Measurements from ENCODE around the gene PRDM11. TPM values are rescaled to one million over a fixed set of nuclear protein-coding genes. Genes with fewer than 3 reads are reported as not detected.

Gene PRDM11
- total RNA-seq, 1 donor from 2014 or later: 24.0 TPM

DNA sequence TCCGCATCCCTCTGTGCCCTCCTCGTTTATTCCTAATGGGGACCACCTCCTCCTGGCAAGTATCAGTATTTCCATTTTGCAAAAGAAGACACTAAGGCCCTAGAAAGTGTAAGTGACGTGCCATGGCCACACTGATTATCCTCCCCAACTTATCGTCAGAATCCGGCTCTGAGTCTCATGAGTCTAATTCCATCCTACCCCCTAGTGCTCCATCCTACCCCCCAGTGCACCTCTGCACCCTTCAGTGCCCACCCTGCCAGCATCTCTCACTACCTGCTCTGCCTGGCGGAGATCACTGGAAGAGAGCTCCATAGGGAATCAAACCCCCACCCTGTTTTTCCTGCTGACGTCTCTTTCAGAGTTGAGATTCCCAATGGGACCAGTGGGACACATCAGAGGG, 31.8 kb downstream of the PRDM11 start:
- Mint-ChIP-seq H3K4me1 (ENCODE audit: unreplicated experiment) (peaks cover 37% of the 10 kb centered on the region), H3K9me3 (no peaks in the 10 kb centered on the region), H3K27me3 (no peaks in the 10 kb centered on the region), H3K27ac (peak overlapping the region; percentile 1), H3K36me3 (no peaks in the 10 kb centered on the region), H3K4me3 (peak overlapping the region; percentile 15)
- TF ChIP-seq, protein P1, sequence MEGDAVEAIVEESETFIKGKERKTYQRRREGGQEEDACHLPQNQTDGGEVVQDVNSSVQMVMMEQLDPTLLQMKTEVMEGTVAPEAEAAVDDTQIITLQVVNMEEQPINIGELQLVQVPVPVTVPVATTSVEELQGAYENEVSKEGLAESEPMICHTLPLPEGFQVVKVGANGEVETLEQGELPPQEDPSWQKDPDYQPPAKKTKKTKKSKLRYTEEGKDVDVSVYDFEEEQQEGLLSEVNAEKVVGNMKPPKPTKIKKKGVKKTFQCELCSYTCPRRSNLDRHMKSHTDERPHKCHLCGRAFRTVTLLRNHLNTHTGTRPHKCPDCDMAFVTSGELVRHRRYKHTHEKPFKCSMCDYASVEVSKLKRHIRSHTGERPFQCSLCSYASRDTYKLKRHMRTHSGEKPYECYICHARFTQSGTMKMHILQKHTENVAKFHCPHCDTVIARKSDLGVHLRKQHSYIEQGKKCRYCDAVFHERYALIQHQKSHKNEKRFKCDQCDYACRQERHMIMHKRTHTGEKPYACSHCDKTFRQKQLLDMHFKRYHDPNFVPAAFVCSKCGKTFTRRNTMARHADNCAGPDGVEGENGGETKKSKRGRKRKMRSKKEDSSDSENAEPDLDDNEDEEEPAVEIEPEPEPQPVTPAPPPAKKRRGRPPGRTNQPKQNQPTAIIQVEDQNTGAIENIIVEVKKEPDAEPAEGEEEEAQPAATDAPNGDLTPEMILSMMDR (conservative IDR thresholded peaks at IDR 0.05): no peak
- DNase-seq (ENCODE audit: extremely low spot score, unreplicated experiment): no peak

DNA sequence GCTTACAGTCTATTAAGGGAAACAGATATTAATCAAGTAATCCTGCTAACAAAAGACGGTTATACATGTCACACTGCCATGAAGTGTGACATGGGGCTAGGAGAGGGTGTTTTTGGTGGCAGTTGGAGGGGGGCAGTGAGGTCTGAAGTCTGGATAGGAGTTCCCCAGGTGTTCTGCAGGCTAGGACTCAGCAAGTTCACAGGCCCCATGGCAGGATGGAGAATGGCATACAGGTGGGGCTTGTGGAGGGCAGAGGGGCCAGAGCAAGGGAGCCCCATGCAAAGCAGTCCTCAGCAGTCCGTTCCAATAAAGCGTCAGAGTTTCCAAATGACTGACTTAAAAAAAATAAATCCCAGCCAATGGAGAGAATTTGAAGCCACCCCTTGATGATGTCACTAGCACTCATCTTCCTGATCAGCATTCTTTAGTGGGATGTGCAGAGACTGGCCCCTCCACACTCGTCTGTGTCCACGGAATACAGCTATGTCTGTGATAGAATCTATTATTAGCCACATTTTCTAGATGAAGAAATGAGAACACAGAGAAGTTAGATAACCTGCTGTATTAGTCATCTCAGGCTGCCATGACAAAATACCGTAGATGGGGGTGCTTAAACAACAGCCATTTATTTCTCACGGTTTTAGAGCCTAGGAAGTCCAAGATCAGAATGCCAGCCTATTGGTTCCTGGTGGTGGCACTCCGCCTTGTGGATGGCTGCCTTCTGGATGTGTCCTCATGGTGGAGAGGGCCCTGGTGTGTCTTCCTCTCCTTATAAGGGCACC, 32.6 kb downstream of the PRDM11 start:
- Mint-ChIP-seq H3K9me3 (no peaks in the 10 kb centered on the region), H3K4me1 (ENCODE audit: unreplicated experiment) (peaks cover 37% of the 10 kb centered on the region), H3K27me3 (no peaks in the 10 kb centered on the region), H3K4me3 (peak overlapping the region; percentile 88), H3K27ac (peak overlapping the region; percentile 89), H3K36me3 (no peaks in the 10 kb centered on the region)
- TF ChIP-seq, protein P1 (conservative IDR thresholded peaks at IDR 0.05): no peak
- no peak for DNase-seq (ENCODE audit: extremely low spot score, unreplicated experiment)

- TF ChIP-seq, protein P1 (conservative IDR thresholded peaks at IDR 0.05): no peak
- no peaks in the 10 kb centered on the region for H3K36me3 Mint-ChIP-seq
- H3K4me3 Mint-ChIP-seq: peak overlapping the region; percentile 88
- H3K27me3 Mint-ChIP-seq: no peaks in the 10 kb centered on the region
- DNase-seq (ENCODE audit: extremely low spot score, unreplicated experiment): no peak
- H3K27ac Mint-ChIP-seq: peak overlapping the region; percentile 89
- peaks cover 37% of the 10 kb centered on the region for H3K4me1 Mint-ChIP-seq (ENCODE audit: unreplicated experiment)
- H3K9me3 Mint-ChIP-seq: no peaks in the 10 kb centered on the region
Measured at GRCh38 chr11:45179686-45180178, 33.3 kb downstream of the PRDM11 start.

GRCh38 chr11:45180179-45180847, 33.9 kb downstream of the PRDM11 start:
- TF ChIP-seq, protein P1 (conservative IDR thresholded peaks at IDR 0.05): peak; percentile 53
- Mint-ChIP-seq H3K4me1 (ENCODE audit: unreplicated experiment) (peaks cover 32% of the 10 kb centered on the region), H3K4me3 (peak overlapping the region; percentile 88), H3K27me3 (no peaks in the 10 kb centered on the region), H3K9me3 (no peaks in the 10 kb centered on the region), H3K36me3 (no peaks in the 10 kb centered on the region), H3K27ac (peak overlapping the region; percentile 89)
- no peak for DNase-seq (ENCODE audit: extremely low spot score, unreplicated experiment)

- TF ChIP-seq, protein P1 (conservative IDR thresholded peaks at IDR 0.05): no peak
- Mint-ChIP-seq H3K4me3 (no peak overlapping the region), H3K27me3 (no peaks in the 10 kb centered on the region), H3K36me3 (no peaks in the 10 kb centered on the region), H3K4me1 (ENCODE audit: unreplicated experiment) (peaks cover 32% of the 10 kb centered on the region), H3K9me3 (no peaks in the 10 kb centered on the region), H3K27ac (no peak overlapping the region)
- DNase-seq (ENCODE audit: extremely low spot score, unreplicated experiment): peak; percentile 82
Measured at GRCh38 chr11:45180848-45181192, 34.4 kb downstream of the PRDM11 start.

Measured in type B pancreatic cell (in vitro differentiated cells).